HCT116 (cell line): ENCODE results near the gene TRPC5OS. TPM values are rescaled to one million over a fixed set of nuclear protein-coding genes. Genes with fewer than 3 reads are reported as not detected.
A peak's percentile ranks its signal among the peaks of the same experiment; 100 is the strongest.

Experiments used
- ATAC-seq: fragments of 200-7000 bp; cut with Tn5 transposase; 2 replicates; pipeline ENCODE4 v1.9.1; 2020; ENCODE audit warnings: mild to moderate bottlenecking, moderate library complexity
- BruUV-seq: library from RNA; stranded (reverse); fragments of 400-500 nt; replicated peaks from 2 replicates; lab custom pipeline; 2021; lab: Mats Ljungman, UMichigan
- CTCF ChIA-PET: fragments of 300-600 bp; sonication (Branson Sonifier 250); formaldehyde crosslinking; loops from one replicate; lab custom pipeline; 2021; ENCODE audit warnings: antibody characterized with exemption; lab: Charles Lee
- POLR2A ChIA-PET: fragments of 300-600, 350-600 bp; sonication (Branson Sonifier 250); formaldehyde crosslinking; loops from one replicate; lab custom pipeline; 2021; ENCODE audit warnings: antibody characterized with exemption; lab: Charles Lee
- RAD21 ChIA-PET, 2 experiments: fragments of 300-600 bp; sonication (Branson Sonifier 250); formaldehyde crosslinking; loops; one replicate each; lab custom pipeline; 2023; ENCODE audit warnings: low total read pairs in 2 of 2; ENCODE audit not compliant: uncharacterized antibody in 2 of 2, unreplicated experiment in 2 of 2, low non-redundant PET in 1 of 2; lab: Charles Lee
- DNase-seq: peaks from one replicate; pipeline ENCODE4 v3.0.0-alpha.2; 2010; ENCODE audit warnings: low read depth, low spot score
- H2AFZ ChIP-seq: fragments of 200-600 bp; shearing (Covaris generic), sonication (generic); 2 replicates; pipeline ENCODE4 v1.6.1; 2017; ENCODE audit warnings: low read depth, mixed run types, mixed read lengths, antibody characterized with exemption, low read length; ENCODE audit not compliant: poor library complexity, severe bottlenecking
- H3K27ac ChIP-seq: 2 replicates; pipeline ENCODE4 v1.5.1; 2012; ENCODE audit warnings: low read depth, low read length
- H3K27me3 ChIP-seq: fragments of 200-600 bp; sonication (generic); 2 replicates; pipeline ENCODE4 v1.6.1; 2016; ENCODE audit warnings: mixed run types, low read length, mixed read lengths; ENCODE audit not compliant: insufficient read depth
- H3K36me3 ChIP-seq, 2 experiments: fragments of 200-500 bp in 1 of 2; fragments of 200-600 bp in 1 of 2; sonication (Bioruptor generic) in 1 of 2; sonication (generic) in 1 of 2; 2 replicates each; pipeline versions ENCODE4 v1.5.1 to v1.6.1; 2014 to 2016; ENCODE audit warnings: low read length in 2 of 2, inconsistent platforms in 1 of 2, mixed read lengths in 1 of 2, mixed run types in 1 of 2; ENCODE audit not compliant: insufficient read depth in 2 of 2, control insufficient read depth in 1 of 2
- H3K4me1 ChIP-seq, 2 experiments: fragments of 200-600 bp in 1 of 2; sonication (generic) in 1 of 2; 2 replicates each; pipeline versions ENCODE4 v1.5.1 to v1.6.1; 2012 to 2017; ENCODE audit warnings: low read length in 2 of 2, inconsistent platforms in 1 of 2, mild to moderate bottlenecking in 1 of 2, mixed read lengths in 1 of 2, mixed run types in 1 of 2, moderate library complexity in 1 of 2; ENCODE audit not compliant: insufficient read depth in 2 of 2, control insufficient read depth in 1 of 2
- H3K4me2 ChIP-seq: fragments of 200-600 bp; sonication (generic); 2 replicates; pipeline ENCODE4 v1.6.1; 2017; ENCODE audit warnings: mixed run types, low read length, mixed read lengths
- H3K4me3 ChIP-seq, 2 experiments: fragments of 200-600 bp in 1 of 2; sonication (generic) in 1 of 2; replicated peaks in 1 of 2; 2 replicates each; pipeline ENCODE4 v1.5.1; 2011 to 2016; ENCODE audit warnings: low read length in 2 of 2, control low read depth in 1 of 2, low read depth in 1 of 2, mild to moderate bottlenecking in 1 of 2, mixed read lengths in 1 of 2, mixed run types in 1 of 2
- H3K79me2 ChIP-seq: fragments of 200-600 bp; sonication (generic); 2 replicates; pipeline ENCODE4 v1.6.1; 2017; ENCODE audit warnings: mild to moderate bottlenecking, mixed run types, low read length, moderate library complexity, mixed read lengths; ENCODE audit not compliant: insufficient read depth
- H3K9ac ChIP-seq: fragments of 200-600 bp; sonication (generic); 2 replicates; pipeline ENCODE4 v1.6.1; 2016; ENCODE audit warnings: low read length, mixed read lengths
- H3K9me2 ChIP-seq: fragments of 200-600 bp; sonication (generic), shearing (Covaris generic); 2 replicates; pipeline ENCODE4 v1.6.1; 2017; ENCODE audit warnings: mixed run types, mild to moderate bottlenecking, moderate library complexity; ENCODE audit not compliant: insufficient read depth
- H3K9me3 ChIP-seq, 2 experiments: fragments of 200-500 bp in 1 of 2; fragments of 200-600 bp in 1 of 2; sonication (Bioruptor generic) in 1 of 2; sonication (generic) in 1 of 2; 2 replicates each; pipeline ENCODE4 v1.6.1; 2014 to 2017; ENCODE audit warnings: low read length in 2 of 2, mixed read lengths in 2 of 2, inconsistent platforms in 1 of 2, low read depth in 1 of 2, mild to moderate bottlenecking in 1 of 2, mixed run types in 1 of 2, moderate library complexity in 1 of 2; ENCODE audit not compliant: control insufficient read depth in 1 of 2, insufficient read depth in 1 of 2
- H4K20me1 ChIP-seq: fragments of 200-600 bp; sonication (generic), shearing (Covaris generic); 2 replicates; pipeline ENCODE4 v1.6.1; 2017; ENCODE audit warnings: mixed run types, mild to moderate bottlenecking, moderate library complexity; ENCODE audit not compliant: insufficient read depth
- EZH2 ChIP-seq: fragments of 200-600 bp; sonication (generic); IDR thresholded peaks from 2 replicates; pipeline ENCODE4 v1.6.1; 2017; ENCODE audit warnings: antibody characterized with exemption, mixed run types
- FOSL1 ChIP-seq: IDR thresholded peaks from 2 replicates; pipeline ENCODE4 v1.6.1; 2012; ENCODE audit warnings: low read depth
- POLR2A ChIP-seq: IDR thresholded peaks from 2 replicates; pipeline ENCODE4 v1.7.0; 2011; ENCODE audit warnings: borderline replicate concordance; ENCODE audit not compliant: insufficient read depth, insufficient read length; ENCODE audit errors: extremely low read depth
- REST ChIP-seq: IDR thresholded peaks from 2 replicates; pipeline ENCODE4 v1.6.1; 2012; ENCODE audit warnings: low read depth
- SIN3A ChIP-seq: IDR thresholded peaks from 2 replicates; pipeline ENCODE4 v1.6.1; 2012; ENCODE audit warnings: low read depth
- ZBTB33 ChIP-seq: IDR thresholded peaks from 2 replicates; pipeline ENCODE4 v1.6.1; 2011; ENCODE audit warnings: mild to moderate bottlenecking, low read length, moderate library complexity; ENCODE audit not compliant: insufficient replicate concordance; ENCODE audit errors: extremely low read depth
- intact Hi-C: fragments of 100-400 bp; cut with micrococcal nuclease; formaldehyde crosslinking; loops from 2 replicates; pipeline ENCODE4 v1.10.0; 2022
- total RNA-seq: library from RNA; stranded (reverse); gene quantifications from one replicate; pipeline ENCODE4 v1.2.1, GENCODE V29; 2021; ENCODE audit not compliant: unreplicated experiment

TRPC5OS gene
- total RNA-seq, 1 experiment from 2014 or later = 0.07 TPM

DNA sequence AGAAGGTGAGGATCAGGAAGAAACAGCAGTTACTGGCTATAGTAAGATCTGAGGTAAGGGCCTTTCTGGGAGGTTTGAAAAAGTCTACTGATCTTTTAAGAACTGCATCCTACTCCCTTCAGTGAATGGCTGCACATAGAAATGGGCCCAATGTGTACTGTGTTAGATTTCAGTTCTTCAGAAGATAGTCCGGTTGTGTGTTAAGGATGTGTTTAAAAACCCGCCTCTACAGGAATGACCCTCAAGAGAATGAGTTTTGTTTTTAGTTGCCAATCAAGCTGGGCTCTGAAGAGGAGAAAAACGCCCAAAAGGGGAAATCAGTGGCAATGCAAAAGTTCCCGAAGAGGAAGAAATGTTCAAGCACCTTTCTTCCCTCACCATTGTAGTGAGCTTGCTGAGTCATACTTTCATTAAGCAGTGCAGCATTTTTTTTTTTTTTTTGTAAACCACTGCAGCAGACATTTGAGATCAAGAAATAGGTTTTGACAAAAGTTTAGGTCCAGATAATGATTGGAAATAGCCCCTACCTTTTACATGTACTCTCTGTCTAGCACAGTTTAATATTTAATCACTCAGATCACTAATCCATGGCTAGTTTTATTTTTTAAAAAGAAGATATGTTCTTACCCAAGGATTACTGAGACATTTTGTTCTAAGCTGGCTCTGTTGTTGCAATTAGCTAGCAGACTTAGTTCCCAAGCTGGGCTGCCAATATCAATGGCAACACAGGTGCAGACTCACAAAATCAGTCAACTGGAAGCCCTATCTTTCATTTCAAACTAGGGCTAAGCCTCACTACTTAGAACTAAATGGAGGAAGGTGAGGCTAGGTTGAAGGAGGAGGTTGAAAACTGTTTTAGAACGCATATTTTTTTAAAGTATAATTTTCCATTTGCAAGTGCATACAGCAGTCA lies 7.0 kb upstream of the TRPC5OS start:
- Histone ChIP-seq H3K27ac (no peak overlapping the region), H2AFZ (no peak overlapping the region), H3K9me2 (no peaks in the 10 kb centered on the region), H3K4me1 (no peaks in the 10 kb centered on the region), H3K36me3 (no peaks in the 10 kb centered on the region), H3K4me3 (no peak overlapping the region), H4K20me1 (no peaks in the 10 kb centered on the region), H3K4me2 (no peak overlapping the region), H3K9me3 (no peaks in the 10 kb centered on the region), H3K9ac (no peak overlapping the region), H3K27me3 (no peaks in the 10 kb centered on the region)
- 0 out of 2 replicates have a peak, but pooled peaks have one; percentile 11 for ATAC-seq
- no TSS peak for BruUV-seq
- POLR2A ChIA-PET = no interaction called here
- intact Hi-C loops = loop anchor here (2.0 to 5.0 kb wide), 2 partner anchors 176 to 773 kb away; no protein-coding TSS in a partner anchor
- CTCF ChIA-PET = interaction anchor here (1.0 to 1.3 kb wide), 3 partner anchors 173 to 773 kb away, joined by 4 to 6 read pairs (median 4); no protein-coding TSS in a partner anchor
- TF ChIP-seq POLR2A = no peak
- TF ChIP-seq FOSL1 = no peak
- no peak for TF ChIP-seq REST
- no peak for TF ChIP-seq ZBTB33
- no peak for TF ChIP-seq SIN3A
- no peak for TF ChIP-seq EZH2
- TF ChIP-seq, all 23 proteins: peak for 0
- DNase-seq = no peak
- RAD21 ChIA-PET = no interaction called here
- no peaks in the 10 kb centered on the region for H3K79me2 ChIP-seq
